Measurements from ENCODE around the gene SIX3. TPM values are rescaled to one million over a fixed set of nuclear protein-coding genes. Genes with fewer than 3 reads are reported as not detected.

SIX3 gene
- total and polyA plus RNA-seq, 10 donors: 0.03 TPM; not detected in 9

DNA sequence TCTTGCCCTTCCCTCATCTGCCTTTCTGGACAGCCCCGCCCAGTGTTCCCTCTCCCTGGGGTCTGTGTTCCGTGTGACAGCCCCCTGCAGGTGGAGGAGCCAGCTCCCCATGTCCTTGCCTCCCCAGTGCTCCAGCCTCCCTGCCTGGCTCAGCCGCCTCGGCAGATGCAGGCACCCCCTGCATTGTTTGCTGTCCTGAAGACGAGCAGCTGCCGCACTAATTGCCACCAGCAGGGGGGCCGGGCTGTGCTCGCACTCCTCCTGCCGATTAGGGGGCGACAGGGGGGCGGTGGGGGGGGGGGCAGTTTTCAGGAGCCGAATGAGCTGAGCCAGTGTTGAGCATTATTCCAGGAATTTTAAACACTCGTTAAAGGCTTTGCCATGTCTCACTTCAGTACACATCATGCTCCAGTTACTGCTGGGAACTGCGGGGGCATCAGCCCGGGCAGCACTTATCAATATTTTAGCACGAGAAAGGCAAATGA is 23.3 kb downstream of the SIX3 start:
- intact Hi-C loops (cut with DNase I; ENCODE audit: low total_unique reads): no loop called here
- H3K27me3 ChIP-seq (replicated peaks in 1 of 7): peaks cover 0 to 61% (median 9%) of the 10 kb centered on the region in 7 donors
- no peak for DNase-seq
- TF ChIP-seq, protein P1, sequence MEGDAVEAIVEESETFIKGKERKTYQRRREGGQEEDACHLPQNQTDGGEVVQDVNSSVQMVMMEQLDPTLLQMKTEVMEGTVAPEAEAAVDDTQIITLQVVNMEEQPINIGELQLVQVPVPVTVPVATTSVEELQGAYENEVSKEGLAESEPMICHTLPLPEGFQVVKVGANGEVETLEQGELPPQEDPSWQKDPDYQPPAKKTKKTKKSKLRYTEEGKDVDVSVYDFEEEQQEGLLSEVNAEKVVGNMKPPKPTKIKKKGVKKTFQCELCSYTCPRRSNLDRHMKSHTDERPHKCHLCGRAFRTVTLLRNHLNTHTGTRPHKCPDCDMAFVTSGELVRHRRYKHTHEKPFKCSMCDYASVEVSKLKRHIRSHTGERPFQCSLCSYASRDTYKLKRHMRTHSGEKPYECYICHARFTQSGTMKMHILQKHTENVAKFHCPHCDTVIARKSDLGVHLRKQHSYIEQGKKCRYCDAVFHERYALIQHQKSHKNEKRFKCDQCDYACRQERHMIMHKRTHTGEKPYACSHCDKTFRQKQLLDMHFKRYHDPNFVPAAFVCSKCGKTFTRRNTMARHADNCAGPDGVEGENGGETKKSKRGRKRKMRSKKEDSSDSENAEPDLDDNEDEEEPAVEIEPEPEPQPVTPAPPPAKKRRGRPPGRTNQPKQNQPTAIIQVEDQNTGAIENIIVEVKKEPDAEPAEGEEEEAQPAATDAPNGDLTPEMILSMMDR (IDR thresholded peaks at IDR 0.05 in 8 of 11, conservative IDR thresholded peaks at IDR 0.05 in 3 of 11): peak in 1 of 11 experiments; percentile 9
- TF ChIP-seq POLR2A (IDR thresholded peaks at IDR 0.05): no peak
- 23 to 28% (median 25%) methylated on average over 14 to 16 of the region's 16 CpGs for WGBS, 5 donors
- no peaks in the 10 kb centered on the region for H3K36me3 ChIP-seq
- H3K4me1 ChIP-seq: no peaks in the 10 kb centered on the region
- no peak overlapping the region for H3K4me3 ChIP-seq
- no peak overlapping the region for H3K27ac ChIP-seq
- H3K9me3 ChIP-seq: no peaks in the 10 kb centered on the region

DNA sequence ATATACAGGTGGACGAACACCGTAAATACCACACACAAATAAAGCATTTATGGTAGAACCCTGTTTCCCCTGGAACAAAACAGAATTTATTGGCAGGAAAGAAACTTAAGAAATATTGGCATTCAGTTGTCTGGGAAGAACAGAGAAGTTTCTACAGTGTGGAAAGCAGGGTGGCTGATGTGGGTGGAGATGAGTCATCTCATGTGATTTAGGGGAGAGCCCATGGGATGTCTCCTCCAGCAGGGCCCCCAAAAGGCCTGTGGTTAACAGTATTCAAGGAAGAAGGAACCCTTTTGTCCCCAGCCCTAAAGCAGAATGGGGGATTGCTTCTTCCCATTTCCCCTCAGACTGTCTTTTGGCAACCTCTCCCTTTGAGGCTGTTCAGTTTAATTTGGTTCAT is 24.2 kb downstream of the SIX3 start:
- intact Hi-C loops (cut with DNase I; ENCODE audit: low total_unique reads): no loop called here
- no peak for DNase-seq
- TF ChIP-seq, protein P1 (IDR thresholded peaks at IDR 0.05 in 8 of 11, conservative IDR thresholded peaks at IDR 0.05 in 3 of 11): no peak
- TF ChIP-seq POLR2A (IDR thresholded peaks at IDR 0.05) (no peak), POLR2AphosphoS5 (IDR thresholded peaks at IDR 0.05) (no peak)
- H3K27me3 ChIP-seq (replicated peaks in 1 of 7): peaks cover 0 to 61% (median 9%) of the 10 kb centered on the region in 7 donors
- no peaks in the 10 kb centered on the region for H3K4me1 ChIP-seq
- H3K4me3 ChIP-seq: no peak overlapping the region
- H3K36me3 ChIP-seq: no peaks in the 10 kb centered on the region
- no peaks in the 10 kb centered on the region for H3K9me3 ChIP-seq
- no peak overlapping the region for H3K27ac ChIP-seq
- WGBS, 5 donors: 90 to 96% (median 94%) methylated on average over 2 of the region's 2 CpGs

DNA sequence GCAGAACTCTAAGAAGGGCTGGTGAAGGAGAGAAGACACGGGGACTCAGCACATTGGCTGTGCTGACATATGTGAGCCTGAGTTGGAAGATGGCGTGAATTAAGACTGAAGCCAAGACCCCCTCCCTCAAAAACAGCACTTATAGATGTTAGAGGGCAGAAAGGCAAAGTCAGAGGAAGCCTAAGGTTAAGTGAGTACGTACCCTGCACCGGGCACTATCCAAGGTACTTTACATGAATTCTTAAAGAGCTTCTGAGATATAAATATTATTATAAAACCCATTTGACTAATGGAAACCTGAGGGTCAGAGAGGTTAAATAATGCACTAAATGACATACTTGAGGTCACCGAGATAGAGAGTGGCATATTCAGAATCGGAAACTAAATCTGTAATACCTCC is 25.6 kb downstream of the SIX3 start:
- no peaks in the 10 kb centered on the region for H3K9me3 ChIP-seq
- H3K4me3 ChIP-seq: no peak overlapping the region
- no peak for DNase-seq
- intact Hi-C loops (cut with DNase I; ENCODE audit: low total_unique reads): no loop called here
- no peaks in the 10 kb centered on the region for H3K36me3 ChIP-seq
- H3K4me1 ChIP-seq: no peaks in the 10 kb centered on the region
- WGBS, 5 donors: 63 to 79% (median 75%) methylated on average over 6 of the region's 6 CpGs
- no peak for TF ChIP-seq POLR2AphosphoS5 (IDR thresholded peaks at IDR 0.05)
- TF ChIP-seq, protein P1 (IDR thresholded peaks at IDR 0.05 in 8 of 11, conservative IDR thresholded peaks at IDR 0.05 in 3 of 11): no peak
- no peak for TF ChIP-seq POLR2A (IDR thresholded peaks at IDR 0.05)
- H3K27me3 ChIP-seq (replicated peaks in 1 of 7): peaks cover 0 to 61% (median 9%) of the 10 kb centered on the region in 7 donors
- H3K27ac ChIP-seq: no peak overlapping the region

DNA sequence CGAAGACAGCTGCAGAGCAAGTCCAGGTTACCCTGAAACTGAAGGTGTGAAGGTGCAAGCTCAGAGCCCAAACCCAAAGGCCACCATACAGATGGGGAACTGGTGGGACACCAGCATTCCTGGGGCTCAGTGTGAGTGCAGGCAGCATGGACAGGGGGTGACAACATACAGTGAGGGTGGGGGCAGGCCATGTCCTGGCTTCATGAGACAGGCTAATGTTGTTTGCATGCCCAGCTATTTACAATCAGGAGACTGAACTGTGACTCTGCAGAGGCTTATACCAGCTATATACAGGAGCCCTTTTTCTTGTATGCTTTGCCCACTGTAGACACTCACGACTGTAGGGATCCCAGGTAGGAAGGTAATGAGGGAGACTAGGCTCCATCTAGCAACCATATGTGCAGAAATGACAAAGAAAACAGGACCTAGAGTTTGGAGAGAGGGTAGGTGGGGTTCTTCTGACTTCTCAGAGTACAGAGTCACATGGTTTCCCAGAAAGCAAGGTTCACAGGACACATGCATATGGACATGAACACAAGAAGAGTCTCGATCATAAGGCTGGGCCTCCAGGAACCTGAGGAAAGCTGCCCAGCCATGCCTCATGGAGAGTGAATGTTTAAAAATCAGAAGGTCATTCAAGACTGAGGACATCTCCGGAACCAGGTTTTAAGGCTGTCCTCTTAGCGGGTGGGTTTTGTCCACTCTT is 26.4 kb downstream of the SIX3 start:
- Histone ChIP-seq H3K9me3 (no peaks in the 10 kb centered on the region), H3K4me3 (no peak overlapping the region), H3K27me3 (replicated peaks in 1 of 7) (peaks cover 0 to 61% (median 9%) of the 10 kb centered on the region in 7 donors), H3K4me1 (peaks cover 0 to 3% (median 0%) of the 10 kb centered on the region in 6 donors), H3K27ac (no peak overlapping the region), H3K36me3 (no peaks in the 10 kb centered on the region)
- no peak for DNase-seq
- intact Hi-C loops (cut with DNase I; ENCODE audit: low total_unique reads): no loop called here
- whole genome bisulfite sequencing, 5 donors: 81 to 90% (median 87%) methylated on average over 5 of the region's 5 CpGs
- TF ChIP-seq, protein P1 (IDR thresholded peaks at IDR 0.05 in 8 of 11, conservative IDR thresholded peaks at IDR 0.05 in 3 of 11): no peak
- TF ChIP-seq POLR2AphosphoS5 (IDR thresholded peaks at IDR 0.05): no peak
- no peak for TF ChIP-seq POLR2A (IDR thresholded peaks at IDR 0.05)

Data from spleen (tissue), 11 donors.